C4-2B (cell line): ENCODE results near the gene KRT3.

Experiments used
- CTCF ChIP-seq: fragments of 450-650 bp; conservative IDR thresholded peaks from 2 replicates; pipeline ENCODE4 v1.5.1; 2017; ENCODE audit warnings: mild to moderate bottlenecking
- ZFX ChIP-seq: fragments of 450-650 bp; IDR thresholded peaks from 2 replicates; pipeline ENCODE4 v1.6.1; 2017

GRCh38 chr12:52768479-52769200 lies 27.3 kb downstream of the KRT3 start:
- TF ChIP-seq CTCF (no peak), ZFX (no peak)
